ENCODE measurements around the gene SLC9A9.

The SLC9A9 gene

DNA sequence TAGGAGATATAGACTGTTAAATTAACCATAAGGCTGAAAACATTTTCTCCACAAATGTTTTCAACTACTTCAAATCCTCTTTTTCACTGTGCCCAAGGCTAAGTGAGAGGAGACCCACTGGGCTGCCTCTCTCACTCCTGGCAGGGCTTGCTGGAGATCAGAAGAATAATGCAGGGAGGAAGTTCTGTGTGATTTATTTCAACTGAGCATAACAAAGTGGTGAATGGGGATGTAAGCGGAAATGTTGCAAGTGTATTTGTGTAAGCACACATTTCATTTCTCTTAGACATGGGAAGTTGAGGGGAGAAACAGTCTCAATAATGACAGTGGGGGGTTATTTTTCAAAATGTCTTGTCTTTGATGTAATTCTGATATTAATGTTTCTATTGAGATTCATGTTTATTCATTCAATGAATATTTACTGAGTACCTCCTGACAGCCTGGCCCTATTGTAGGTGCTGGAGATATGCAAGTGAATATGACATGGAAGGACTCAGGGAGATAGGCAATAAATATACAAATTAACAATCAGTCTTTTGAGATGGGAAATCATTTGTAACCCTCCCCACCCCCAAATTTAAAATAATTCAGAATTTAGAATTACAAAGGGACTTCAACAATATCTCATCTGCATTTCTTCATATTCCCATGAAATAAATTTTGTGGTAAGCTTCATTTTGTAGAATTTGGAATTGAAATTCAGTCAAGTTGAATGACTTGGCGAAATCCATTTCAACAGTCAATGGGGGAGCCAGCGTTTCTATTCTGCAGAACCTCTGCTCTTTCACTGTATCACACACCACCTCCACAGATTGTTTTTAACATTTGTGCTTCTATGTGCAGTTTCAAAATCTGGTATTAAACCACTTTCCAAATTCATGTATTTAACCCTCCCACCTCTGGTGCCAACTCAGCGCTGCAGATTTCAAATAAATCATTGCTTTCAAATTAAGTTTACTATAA, 247.2 kb downstream of the SLC9A9 start:
- DNase-seq (ENCODE audit: low read depth, low spot score) = no peak

DNA sequence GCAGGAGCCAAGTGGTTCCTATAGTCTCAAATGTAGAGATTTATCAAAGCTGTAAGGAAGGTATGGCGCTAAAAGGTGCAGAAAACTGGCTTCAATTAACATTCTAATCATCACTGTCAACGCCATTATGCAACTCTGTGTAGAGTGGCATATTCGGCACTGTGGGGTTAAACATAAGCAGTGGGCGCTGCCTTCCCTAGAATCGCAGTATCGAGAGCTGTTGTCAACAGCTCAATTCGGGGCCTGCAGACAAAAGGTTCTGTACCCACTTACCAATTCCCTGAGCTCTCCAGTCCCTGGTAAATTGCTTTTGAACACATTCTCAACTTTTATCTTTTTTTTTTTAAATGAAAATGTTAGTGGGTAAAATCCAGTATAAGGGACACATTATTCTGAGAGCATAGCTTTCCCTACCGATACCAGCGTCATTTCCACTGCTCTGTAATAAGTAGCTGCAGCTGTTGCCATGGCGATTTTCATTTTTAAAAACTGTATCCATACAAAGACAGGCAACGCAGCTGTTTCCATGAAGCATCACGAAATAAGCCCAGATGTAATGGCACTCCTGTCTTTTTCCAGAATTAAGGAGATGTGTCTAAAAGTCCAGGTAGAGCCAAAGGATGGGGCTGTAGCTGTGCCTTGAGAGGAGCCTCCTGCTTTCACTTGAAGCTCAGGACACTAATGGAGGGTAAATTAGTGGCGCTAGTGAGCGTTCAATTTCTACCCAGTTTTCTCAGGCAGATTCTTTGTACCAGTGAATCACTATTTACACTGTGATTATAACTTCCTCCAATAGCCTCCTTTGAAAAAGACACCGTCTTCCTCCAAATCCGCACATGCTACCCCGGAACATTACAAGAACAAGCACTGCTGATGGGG, 250.3 kb downstream of the SLC9A9 start:
- DNase-seq (ENCODE audit: low read depth, low spot score) = no peak

DNA sequence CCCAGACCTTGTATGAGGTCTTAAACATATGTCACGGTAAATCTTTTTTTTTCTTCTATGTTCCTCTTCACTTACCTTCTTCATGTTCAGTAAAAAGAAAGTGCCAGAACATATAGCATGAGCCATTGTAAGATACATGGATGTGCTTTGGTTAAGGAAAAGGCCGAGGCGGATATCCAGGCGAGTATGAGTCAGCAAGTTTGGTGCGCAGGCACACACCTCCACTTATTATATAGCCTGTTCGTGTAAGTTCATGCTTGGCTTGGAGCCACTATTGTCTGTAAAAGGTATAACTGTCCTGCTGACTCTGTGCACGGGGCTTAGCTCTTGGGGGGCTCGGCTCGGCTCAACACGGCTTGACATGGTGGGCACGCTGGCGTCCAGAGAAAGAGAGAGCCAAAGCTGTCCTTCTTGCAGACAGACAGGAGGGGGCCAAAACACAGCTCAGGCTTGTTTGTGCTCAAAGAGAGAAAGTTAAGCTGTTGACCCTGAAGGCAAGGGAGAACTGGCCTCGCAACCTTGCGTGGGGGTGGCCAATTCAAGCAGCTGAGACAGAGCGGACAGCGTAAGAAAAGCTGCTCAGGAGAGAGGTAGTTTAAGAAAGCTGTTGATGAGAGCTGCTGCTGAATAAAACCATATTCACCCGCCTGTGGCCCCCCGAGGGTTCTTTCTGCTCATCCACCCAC, 251.2 kb downstream of the SLC9A9 start:
- peak; percentile 78 for DNase-seq (ENCODE audit: low read depth, low spot score)

GRCh38 chr3:143595456-143596077, 252.7 kb downstream of the SLC9A9 start:
- no peak for DNase-seq (ENCODE audit: low read depth, low spot score)

- no peak for DNase-seq (ENCODE audit: low read depth, low spot score)
These were observed 254.1 kb downstream of the SLC9A9 start for GRCh38 chr3:143594206-143594605.

DNA sequence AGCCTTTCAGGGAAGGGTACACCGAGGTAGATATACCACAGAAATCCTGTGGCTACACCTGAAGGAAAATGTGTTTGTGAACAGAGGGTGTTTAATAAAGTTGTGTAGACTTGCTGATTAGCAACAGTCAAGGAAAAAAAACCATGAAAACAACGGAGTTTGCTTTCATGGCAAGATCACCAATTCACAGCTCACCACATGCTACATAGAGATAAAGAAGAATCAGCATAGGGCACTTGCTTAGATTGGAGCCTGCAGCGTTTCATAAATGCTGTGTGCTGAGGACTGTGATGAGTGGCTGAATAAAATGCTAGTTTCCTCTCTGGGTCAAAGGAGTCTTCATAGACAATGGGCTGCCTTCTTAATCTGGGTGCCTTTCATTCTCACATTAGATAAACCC, 257.6 kb downstream of the SLC9A9 start:
- no peak for DNase-seq (ENCODE audit: low read depth, low spot score)

GRCh38 chr3:143586576-143586975, 261.7 kb downstream of the SLC9A9 start:
- no peak for DNase-seq (ENCODE audit: low read depth, low spot score)

GRCh38 chr3:143585720-143586456, 262.4 kb downstream of the SLC9A9 start:
- DNase-seq (ENCODE audit: low read depth, low spot score) = no peak

DNA sequence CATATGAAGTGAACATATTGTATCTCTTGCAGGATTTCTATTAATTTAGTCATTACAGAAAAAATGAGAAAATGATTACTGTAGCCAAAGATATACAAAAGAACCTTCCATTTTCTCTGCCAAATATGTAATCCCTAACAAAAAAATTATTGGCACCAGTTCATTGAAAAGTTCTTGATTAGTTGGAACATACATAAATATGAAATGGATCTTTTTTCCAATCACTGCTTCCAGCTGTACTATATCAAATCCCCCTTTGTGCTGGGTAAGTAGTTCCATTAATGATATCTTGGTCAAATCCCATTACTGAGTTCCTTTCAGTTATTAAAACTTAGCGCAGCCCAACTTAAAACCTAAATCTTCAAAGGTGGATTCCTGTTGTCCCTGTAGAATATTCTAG, 263.8 kb downstream of the SLC9A9 start:
- no peak for DNase-seq (ENCODE audit: low read depth, low spot score)

DNA sequence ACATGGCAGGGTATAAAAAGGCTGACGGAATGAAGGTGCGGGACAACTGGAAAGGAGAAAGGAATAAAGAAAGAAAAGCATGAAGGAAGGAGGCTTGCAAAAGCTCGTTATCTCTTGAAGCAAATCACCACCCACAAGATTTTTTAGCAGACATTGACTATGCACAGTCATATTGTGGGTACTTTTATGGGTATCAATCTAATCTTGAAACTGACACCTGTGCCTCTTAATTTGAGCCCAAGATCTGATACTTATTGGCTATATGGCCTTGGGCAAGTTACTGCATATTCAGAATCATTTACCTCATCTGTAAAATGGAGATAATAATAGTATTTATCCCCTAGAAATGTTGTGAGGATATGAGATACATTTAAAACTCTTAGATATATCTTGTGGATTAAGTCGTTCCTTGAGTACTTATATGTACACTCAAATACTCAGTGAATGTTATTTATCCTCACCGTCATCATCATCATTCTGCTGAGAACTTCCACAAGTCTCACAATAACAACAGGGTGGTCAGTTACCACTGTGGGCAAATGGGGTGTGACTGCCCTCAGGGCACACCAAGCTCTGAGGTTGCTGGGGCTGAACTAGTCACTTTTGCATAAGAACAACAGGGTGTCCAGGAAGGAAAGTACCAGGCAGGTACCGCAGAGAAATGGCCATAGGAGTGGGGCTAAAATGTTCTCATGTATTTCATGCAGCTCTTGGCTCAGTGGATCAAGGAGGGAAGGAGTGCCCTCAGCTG, 266.1 kb downstream of the SLC9A9 start:
- DNase-seq (ENCODE audit: low read depth, low spot score) = peak; percentile 11

DNA sequence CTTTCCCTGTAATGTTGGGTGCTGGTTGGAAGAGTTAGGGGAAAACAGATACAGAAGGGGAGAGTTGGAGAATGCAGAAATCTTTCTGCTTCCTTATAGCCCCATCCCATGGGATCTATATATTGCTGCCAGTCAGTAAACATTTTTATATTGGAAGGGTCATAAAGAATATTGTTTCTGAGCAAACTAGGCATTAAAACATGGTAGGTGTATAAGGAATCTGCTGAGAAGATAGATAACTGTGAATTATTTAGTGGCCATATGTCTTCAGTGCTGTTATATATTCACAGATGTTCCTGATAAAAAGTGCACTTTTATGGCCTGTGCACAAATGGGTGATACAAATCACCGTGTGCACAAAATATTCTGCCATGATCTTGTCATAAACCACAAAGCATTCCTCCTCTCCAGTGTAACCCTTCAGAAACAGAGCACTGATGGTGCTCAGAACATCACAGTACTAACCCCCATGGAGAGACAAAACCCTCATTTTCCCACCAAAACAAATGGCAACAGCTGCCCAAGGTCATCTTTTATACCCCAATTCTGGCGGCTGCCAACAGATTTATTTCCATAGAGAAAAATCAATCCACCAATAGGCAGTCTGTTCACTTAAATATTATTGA, 269.3 kb downstream of the SLC9A9 start:
- DNase-seq (ENCODE audit: low read depth, low spot score) = no peak

DNA sequence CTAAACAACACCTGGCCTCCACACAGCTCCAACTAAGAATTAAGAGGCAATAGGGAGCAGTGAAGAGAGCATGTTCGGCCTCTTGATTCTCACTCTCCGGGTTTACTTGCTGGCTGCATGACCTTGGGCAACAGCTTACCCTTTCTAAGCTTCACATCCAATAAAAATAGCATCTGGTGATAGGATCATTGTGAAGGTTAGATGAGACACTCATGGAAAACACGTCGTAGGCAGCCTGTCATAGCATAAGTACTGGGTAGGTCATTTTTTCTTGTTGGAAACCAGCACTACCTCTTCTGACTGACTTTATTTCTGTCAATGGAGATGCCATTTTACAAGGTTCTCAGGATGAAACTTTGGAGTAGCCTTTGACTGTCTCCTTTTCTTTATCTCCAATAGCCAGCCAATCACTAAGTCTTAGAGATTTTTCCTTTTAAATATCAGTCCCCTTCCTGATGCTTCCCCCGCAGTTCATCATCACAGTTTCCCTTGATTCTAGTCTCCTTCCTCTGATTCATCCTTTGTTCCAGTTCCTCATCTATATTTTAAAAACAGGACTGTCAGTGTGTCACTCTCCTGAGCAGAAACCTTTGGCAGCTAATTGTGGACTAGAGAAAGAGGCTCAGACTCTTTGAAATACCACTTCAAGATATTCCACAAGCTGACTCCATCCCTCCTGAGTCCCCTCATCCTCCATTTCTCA, 271.5 kb downstream of the SLC9A9 start:
- DNase-seq (ENCODE audit: low read depth, low spot score) = no peak

DNA sequence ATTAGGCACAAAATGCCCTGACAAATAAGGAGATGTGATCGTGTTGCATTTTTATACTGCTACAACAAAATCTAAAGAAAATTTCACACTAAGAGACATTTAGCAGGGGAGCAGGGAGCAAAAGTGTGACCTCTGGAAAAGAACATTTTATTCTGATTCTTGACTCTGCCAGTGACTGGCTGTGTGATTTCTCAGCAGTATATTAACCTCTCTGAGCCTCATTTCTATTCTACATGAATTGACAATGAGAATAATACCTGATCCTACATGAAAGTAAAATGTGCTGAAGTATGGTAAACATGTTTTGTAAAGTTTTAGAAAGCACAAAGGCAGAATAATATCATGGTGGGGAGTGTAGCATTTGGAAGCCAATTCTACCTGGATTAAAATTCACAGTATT, 273.3 kb downstream of the SLC9A9 start:
- DNase-seq (ENCODE audit: low read depth, low spot score) = no peak

DNA sequence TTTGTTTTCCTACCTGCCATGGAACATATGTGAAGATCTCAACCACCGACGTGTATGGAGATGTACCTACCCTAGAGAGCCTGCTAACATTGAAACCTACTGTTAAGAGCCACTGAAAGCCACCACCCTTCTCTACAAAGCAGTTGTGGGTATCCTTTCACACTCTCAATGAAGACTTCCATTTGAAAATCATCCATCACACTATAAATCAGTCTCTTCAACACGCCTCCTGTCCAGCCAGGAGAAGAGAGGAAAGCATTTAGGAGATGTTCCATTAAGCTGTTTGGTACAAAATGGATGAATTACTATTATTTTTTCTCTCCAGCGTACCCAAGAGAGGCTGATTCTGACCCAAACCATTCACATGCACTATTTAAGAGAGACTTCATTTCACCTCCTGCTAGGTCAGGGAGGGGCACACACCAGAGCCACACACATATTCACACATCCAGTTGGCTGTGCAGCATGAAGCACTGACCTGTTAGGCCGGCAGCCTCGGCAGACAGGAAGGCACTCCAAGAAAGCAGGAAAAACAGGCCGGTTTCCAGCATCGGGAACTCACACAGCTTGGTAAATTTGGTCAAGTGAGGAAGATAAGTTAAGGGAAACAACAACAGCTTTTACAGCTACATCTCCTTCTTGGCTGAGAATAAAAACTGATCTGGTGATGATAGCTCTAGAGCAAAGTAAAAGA, 274.5 kb downstream of the SLC9A9 start:
- DNase-seq (ENCODE audit: low read depth, low spot score) = no peak

DNA sequence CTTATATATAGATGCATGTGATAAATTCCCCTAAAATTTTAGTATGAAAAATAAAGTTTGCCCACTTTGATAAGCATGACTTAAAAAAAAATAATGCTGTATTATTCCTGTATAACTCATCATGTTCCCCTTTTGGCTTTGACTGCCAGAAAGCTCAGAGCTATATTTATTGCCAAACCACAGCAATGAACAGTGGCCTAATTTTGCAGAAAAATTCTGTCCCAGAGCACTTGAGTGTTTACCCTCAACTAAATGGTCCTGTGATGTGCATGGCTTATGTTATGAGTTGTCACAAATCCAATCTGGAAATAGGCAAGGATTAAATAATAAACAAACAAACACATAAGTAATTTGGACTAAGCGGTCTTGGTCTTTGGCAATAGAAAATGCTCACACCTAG, 276.7 kb downstream of the SLC9A9 start:
- no peak for DNase-seq (ENCODE audit: low read depth, low spot score)

- no peak for DNase-seq (ENCODE audit: low read depth, low spot score)
These were observed 280.4 kb downstream of the SLC9A9 start for GRCh38 chr3:143567823-143568222.

DNA sequence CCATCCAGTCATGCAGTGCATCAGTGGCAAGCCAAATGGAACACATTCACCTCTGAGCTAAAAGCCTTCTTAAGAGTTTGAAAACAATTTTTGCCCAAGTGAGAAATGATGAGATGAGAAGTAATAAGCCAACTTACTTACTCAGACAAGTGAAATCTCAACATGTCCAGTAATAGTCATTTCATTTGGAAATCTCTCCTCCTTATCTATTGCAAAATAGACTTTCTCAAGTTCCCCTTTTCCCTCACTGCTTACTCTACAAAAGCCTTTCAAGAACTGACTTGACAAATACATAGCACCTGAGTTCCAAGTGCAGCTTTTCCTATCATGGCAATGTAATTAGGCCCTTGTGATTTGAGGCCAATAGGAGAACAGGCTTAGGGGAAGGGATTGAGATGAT, 282.3 kb downstream of the SLC9A9 start:
- no peak for DNase-seq (ENCODE audit: low read depth, low spot score)

GRCh38 chr3:143563786-143564185, 284.5 kb downstream of the SLC9A9 start:
- DNase-seq (ENCODE audit: low read depth, low spot score) = no peak
